ENCODE data around the gene P2RY13.
A peak's percentile ranks its signal among the peaks of the same experiment; 100 is the strongest.

P2RY13 gene

GRCh38 chr3:151307131-151307530 lies 22.2 kb downstream of the P2RY13 start:
- no peak for DNase-seq
- Histone ChIP-seq H3K27ac (ENCODE audit: low read length) (no peak overlapping the region), H3K9ac (ENCODE audit: low read length) (no peak overlapping the region), H2AFZ (ENCODE audit: low read length) (no peak overlapping the region), H3K4me2 (ENCODE audit: low read depth, low read length) (no peak overlapping the region), H3K4me3 (ENCODE audit: low read length) (no peak overlapping the region), H3K36me3 (replicated peaks; ENCODE audit: insufficient read depth, low read length) (no peaks in the 10 kb centered on the region), H3K9me2 (replicated peaks; ENCODE audit: insufficient read depth, low read length) (no peaks in the 10 kb centered on the region), H3K4me1 (ENCODE audit: low read length) (peaks cover 11% of the 10 kb centered on the region), H3K27me3 (replicated peaks; ENCODE audit: insufficient read depth, low read length) (no peaks in the 10 kb centered on the region), H3K9me3 (replicated peaks; ENCODE audit: insufficient read depth, low read length) (no peaks in the 10 kb centered on the region), H3F3A (ENCODE audit: insufficient read depth, low read length) (no peaks in the 10 kb centered on the region), H4K20me1 (ENCODE audit: insufficient read depth, low read length) (no peaks in the 10 kb centered on the region), H3K79me2 (ENCODE audit: low read length) (no peaks in the 10 kb centered on the region)
- TF ChIP-seq EZH2 (optimal IDR thresholded peaks at IDR 0.05; ENCODE audit: low read depth, low read length), result no peak
- no peak for TF ChIP-seq EZH2phosphoT487 (IDR thresholded peaks at IDR 0.05; ENCODE audit: low read length)
- TF ChIP-seq CTCF (IDR thresholded peaks at IDR 0.05; ENCODE audit: low read length), result no peak

- peaks cover 11% of the 10 kb centered on the region for H3K4me1 ChIP-seq (ENCODE audit: low read length)
- H4K20me1 ChIP-seq (ENCODE audit: insufficient read depth, low read length), result no peaks in the 10 kb centered on the region
- no peak overlapping the region for H3K9ac ChIP-seq (ENCODE audit: low read length)
- H3K4me3 ChIP-seq (ENCODE audit: low read length), result no peak overlapping the region
- H2AFZ ChIP-seq (ENCODE audit: low read length), result no peak overlapping the region
- no peaks in the 10 kb centered on the region for H3K9me2 ChIP-seq (replicated peaks; ENCODE audit: insufficient read depth, low read length)
- H3K9me3 ChIP-seq (replicated peaks; ENCODE audit: insufficient read depth, low read length), result no peaks in the 10 kb centered on the region
- H3K79me2 ChIP-seq (ENCODE audit: low read length), result no peaks in the 10 kb centered on the region
- no peak overlapping the region for H3K27ac ChIP-seq (ENCODE audit: low read length)
- TF ChIP-seq EZH2phosphoT487 (IDR thresholded peaks at IDR 0.05; ENCODE audit: low read length), result no peak
- TF ChIP-seq CTCF (IDR thresholded peaks at IDR 0.05; ENCODE audit: low read length), result no peak
- no peak for TF ChIP-seq EZH2 (optimal IDR thresholded peaks at IDR 0.05; ENCODE audit: low read depth, low read length)
- no peak overlapping the region for H3K4me2 ChIP-seq (ENCODE audit: low read depth, low read length)
- no peak for DNase-seq
- no peaks in the 10 kb centered on the region for H3F3A ChIP-seq (ENCODE audit: insufficient read depth, low read length)
- H3K36me3 ChIP-seq (replicated peaks; ENCODE audit: insufficient read depth, low read length), result no peaks in the 10 kb centered on the region
- no peaks in the 10 kb centered on the region for H3K27me3 ChIP-seq (replicated peaks; ENCODE audit: insufficient read depth, low read length)
Measured at GRCh38 chr3:151306168-151306810, 23.1 kb downstream of the P2RY13 start.

- Histone ChIP-seq H2AFZ (ENCODE audit: low read length) (no peak overlapping the region), H3K4me1 (ENCODE audit: low read length) (peaks cover 11% of the 10 kb centered on the region), H3K9me3 (replicated peaks; ENCODE audit: insufficient read depth, low read length) (no peaks in the 10 kb centered on the region), H3K27ac (ENCODE audit: low read length) (no peak overlapping the region), H3K36me3 (replicated peaks; ENCODE audit: insufficient read depth, low read length) (no peaks in the 10 kb centered on the region), H3F3A (ENCODE audit: insufficient read depth, low read length) (no peaks in the 10 kb centered on the region), H3K9ac (ENCODE audit: low read length) (no peak overlapping the region), H3K9me2 (replicated peaks; ENCODE audit: insufficient read depth, low read length) (no peaks in the 10 kb centered on the region), H3K4me2 (ENCODE audit: low read depth, low read length) (0 out of 2 replicates have a peak overlapping the region, but pooled peaks have one; percentile 2), H3K79me2 (ENCODE audit: low read length) (no peaks in the 10 kb centered on the region), H4K20me1 (ENCODE audit: insufficient read depth, low read length) (no peaks in the 10 kb centered on the region), H3K4me3 (ENCODE audit: low read length) (no peak overlapping the region), H3K27me3 (replicated peaks; ENCODE audit: insufficient read depth, low read length) (no peaks in the 10 kb centered on the region)
- TF ChIP-seq CTCF (IDR thresholded peaks at IDR 0.05; ENCODE audit: low read length) (no peak), EZH2 (optimal IDR thresholded peaks at IDR 0.05; ENCODE audit: low read depth, low read length) (no peak), EZH2phosphoT487 (IDR thresholded peaks at IDR 0.05; ENCODE audit: low read length) (no peak)
- no peak for DNase-seq
Measured at GRCh38 chr3:151305775-151306151, 23.6 kb downstream of the P2RY13 start.
